ENCODE data around the gene FAM3C.

GRCh38 chr7:121394709-121395140, 1.4 kb downstream of the FAM3C start:
- TF ChIP-seq, protein P1, sequence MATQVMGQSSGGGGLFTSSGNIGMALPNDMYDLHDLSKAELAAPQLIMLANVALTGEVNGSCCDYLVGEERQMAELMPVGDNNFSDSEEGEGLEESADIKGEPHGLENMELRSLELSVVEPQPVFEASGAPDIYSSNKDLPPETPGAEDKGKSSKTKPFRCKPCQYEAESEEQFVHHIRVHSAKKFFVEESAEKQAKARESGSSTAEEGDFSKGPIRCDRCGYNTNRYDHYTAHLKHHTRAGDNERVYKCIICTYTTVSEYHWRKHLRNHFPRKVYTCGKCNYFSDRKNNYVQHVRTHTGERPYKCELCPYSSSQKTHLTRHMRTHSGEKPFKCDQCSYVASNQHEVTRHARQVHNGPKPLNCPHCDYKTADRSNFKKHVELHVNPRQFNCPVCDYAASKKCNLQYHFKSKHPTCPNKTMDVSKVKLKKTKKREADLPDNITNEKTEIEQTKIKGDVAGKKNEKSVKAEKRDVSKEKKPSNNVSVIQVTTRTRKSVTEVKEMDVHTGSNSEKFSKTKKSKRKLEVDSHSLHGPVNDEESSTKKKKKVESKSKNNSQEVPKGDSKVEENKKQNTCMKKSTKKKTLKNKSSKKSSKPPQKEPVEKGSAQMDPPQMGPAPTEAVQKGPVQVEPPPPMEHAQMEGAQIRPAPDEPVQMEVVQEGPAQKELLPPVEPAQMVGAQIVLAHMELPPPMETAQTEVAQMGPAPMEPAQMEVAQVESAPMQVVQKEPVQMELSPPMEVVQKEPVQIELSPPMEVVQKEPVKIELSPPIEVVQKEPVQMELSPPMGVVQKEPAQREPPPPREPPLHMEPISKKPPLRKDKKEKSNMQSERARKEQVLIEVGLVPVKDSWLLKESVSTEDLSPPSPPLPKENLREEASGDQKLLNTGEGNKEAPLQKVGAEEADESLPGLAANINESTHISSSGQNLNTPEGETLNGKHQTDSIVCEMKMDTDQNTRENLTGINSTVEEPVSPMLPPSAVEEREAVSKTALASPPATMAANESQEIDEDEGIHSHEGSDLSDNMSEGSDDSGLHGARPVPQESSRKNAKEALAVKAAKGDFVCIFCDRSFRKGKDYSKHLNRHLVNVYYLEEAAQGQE (IDR thresholded peaks at IDR 0.05; ENCODE audit: insufficient replicate concordance, low read depth): no peak
- TF ChIP-seq, protein P2, sequence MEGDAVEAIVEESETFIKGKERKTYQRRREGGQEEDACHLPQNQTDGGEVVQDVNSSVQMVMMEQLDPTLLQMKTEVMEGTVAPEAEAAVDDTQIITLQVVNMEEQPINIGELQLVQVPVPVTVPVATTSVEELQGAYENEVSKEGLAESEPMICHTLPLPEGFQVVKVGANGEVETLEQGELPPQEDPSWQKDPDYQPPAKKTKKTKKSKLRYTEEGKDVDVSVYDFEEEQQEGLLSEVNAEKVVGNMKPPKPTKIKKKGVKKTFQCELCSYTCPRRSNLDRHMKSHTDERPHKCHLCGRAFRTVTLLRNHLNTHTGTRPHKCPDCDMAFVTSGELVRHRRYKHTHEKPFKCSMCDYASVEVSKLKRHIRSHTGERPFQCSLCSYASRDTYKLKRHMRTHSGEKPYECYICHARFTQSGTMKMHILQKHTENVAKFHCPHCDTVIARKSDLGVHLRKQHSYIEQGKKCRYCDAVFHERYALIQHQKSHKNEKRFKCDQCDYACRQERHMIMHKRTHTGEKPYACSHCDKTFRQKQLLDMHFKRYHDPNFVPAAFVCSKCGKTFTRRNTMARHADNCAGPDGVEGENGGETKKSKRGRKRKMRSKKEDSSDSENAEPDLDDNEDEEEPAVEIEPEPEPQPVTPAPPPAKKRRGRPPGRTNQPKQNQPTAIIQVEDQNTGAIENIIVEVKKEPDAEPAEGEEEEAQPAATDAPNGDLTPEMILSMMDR (IDR thresholded peaks at IDR 0.05; ENCODE audit: insufficient read depth, low read length): no peak
